Loucy (cell line): ENCODE data around the gene PRKCQ.

Experiments
- CTCF ChIP-seq: fragments of 200-600 bp; sonication (generic); conservative IDR thresholded peaks from 2 replicates; pipeline ENCODE4 v1.5.1; 2014; ENCODE audit warnings: mild to moderate bottlenecking, antibody characterized with exemption, low read length
- EZH2phosphoT487 ChIP-seq: fragments of 200-600 bp; IDR thresholded peaks from 2 replicates; pipeline ENCODE4 v1.6.1; 2018; ENCODE audit warnings: antibody characterized with exemption, mild to moderate bottlenecking, moderate library complexity, borderline replicate concordance

- TF ChIP-seq CTCF (no peak), EZH2phosphoT487 (no peak)
Observed at GRCh38 chr10:6430423-6430980, 149.6 kb downstream of the PRKCQ start.
